ENCODE data around the gene ZNHIT2. TPM values are rescaled to one million over a fixed set of nuclear protein-coding genes. Genes with fewer than 3 reads are reported as not detected.

Gene ZNHIT2
- total RNA-seq, 4 donors from 2014 or later, result 4.6 to 9.6 (median 5.7) TPM; not detected in 1

DNA sequence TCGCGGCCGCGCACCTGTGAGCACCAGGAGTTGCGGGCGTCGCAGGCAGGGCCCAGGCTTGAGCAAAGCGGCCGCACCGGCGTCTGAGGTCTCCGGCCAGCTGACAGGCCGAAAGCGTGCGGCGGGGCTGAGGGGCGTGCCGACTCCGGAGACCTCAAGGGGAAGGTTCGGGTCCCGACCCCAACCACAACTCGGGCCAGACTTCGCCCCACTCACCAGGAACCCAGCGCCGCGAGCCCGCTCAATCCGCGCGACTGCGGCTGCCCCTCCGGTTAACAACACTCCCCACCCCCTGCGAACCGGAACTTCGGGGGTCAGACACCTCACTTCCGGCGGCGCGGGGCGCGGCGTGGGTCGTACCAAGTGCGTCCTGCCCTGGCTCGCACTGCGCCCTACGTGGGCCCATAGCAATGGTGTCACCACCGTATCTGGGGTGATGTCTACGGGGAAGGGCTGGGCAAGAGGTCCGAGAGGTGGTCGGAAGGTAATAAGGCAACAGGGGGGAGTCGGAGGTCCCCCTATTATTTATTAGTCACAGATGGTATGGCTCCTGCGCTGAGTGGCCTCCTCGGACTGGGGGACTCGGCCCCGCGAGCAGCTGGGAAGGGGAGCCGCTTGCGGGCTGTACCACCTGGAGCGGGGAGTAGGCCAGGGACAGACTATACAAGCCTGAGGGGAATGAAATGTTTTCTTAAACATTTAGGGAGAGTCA lies 16.9 kb upstream of the ZNHIT2 start, which contains the start of gene SYVN1:
SYVN1 (minus strand) TSS at position 280 of the 712 bp plus-strand sequence. CDS start 918 bp downstream, outside the sequence.
- no peaks in the 10 kb centered on the region for H3K36me3 ChIP-seq
- H3K9me3 ChIP-seq, result no peaks in the 10 kb centered on the region
- H3K4me1 ChIP-seq, result peaks cover 0 to 13% of the 10 kb centered on the region in 2 donors
- intact Hi-C loops (cut with DNase I; ENCODE audit: low total_unique reads), result no loop called here
- TF ChIP-seq, protein P1, sequence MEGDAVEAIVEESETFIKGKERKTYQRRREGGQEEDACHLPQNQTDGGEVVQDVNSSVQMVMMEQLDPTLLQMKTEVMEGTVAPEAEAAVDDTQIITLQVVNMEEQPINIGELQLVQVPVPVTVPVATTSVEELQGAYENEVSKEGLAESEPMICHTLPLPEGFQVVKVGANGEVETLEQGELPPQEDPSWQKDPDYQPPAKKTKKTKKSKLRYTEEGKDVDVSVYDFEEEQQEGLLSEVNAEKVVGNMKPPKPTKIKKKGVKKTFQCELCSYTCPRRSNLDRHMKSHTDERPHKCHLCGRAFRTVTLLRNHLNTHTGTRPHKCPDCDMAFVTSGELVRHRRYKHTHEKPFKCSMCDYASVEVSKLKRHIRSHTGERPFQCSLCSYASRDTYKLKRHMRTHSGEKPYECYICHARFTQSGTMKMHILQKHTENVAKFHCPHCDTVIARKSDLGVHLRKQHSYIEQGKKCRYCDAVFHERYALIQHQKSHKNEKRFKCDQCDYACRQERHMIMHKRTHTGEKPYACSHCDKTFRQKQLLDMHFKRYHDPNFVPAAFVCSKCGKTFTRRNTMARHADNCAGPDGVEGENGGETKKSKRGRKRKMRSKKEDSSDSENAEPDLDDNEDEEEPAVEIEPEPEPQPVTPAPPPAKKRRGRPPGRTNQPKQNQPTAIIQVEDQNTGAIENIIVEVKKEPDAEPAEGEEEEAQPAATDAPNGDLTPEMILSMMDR (IDR thresholded peaks at IDR 0.05), result peak in 2 of 4 experiments; percentile 18 to 32
- TF ChIP-seq POLR2A (IDR thresholded peaks at IDR 0.05), result peak; percentile 82 to 96
- DNase-seq, result peak; percentile 89 to 91
- H3K27ac ChIP-seq, result peak within 1 kb of the TSS; percentile 96 to 97
- no peaks in the 10 kb centered on the region for H3K27me3 ChIP-seq
- peak within 1 kb of the TSS; percentile 57 to 64 for H3K4me3 ChIP-seq

DNA sequence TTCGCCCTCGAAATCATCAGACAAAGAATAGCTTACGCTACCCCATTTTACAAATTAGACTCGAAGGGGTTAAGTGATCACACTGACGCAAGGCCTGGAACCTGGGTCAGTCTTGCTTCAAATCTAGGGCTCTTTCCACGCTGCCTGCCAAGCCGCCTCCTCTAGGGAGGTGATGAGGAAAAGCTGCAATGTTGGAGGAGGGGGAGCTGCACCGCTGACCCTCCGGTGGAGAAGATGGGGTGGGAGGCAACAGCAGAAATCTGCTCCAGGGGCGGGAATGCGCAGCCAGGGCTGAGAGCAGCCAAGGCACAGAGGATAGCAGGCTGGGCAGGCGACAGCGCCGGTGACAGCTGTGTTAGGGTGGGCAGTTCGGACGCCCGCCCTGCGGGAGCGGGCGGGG lies 16.2 kb upstream of the ZNHIT2 start:
- Histone ChIP-seq H3K4me1 (peaks cover 0 to 13% of the 10 kb centered on the region in 2 donors), H3K9me3 (no peaks in the 10 kb centered on the region), H3K27me3 (no peaks in the 10 kb centered on the region), H3K4me3 (peak overlapping the region; percentile 57 to 64), H3K36me3 (no peaks in the 10 kb centered on the region), H3K27ac (peak overlapping the region; percentile 96 to 97)
- DNase-seq, result peak; percentile 36 to 64
- TF ChIP-seq, protein P1 (IDR thresholded peaks at IDR 0.05), result no peak
- TF ChIP-seq POLR2A (IDR thresholded peaks at IDR 0.05), result no peak
- intact Hi-C loops (cut with DNase I; ENCODE audit: low total_unique reads), result no loop called here

DNA sequence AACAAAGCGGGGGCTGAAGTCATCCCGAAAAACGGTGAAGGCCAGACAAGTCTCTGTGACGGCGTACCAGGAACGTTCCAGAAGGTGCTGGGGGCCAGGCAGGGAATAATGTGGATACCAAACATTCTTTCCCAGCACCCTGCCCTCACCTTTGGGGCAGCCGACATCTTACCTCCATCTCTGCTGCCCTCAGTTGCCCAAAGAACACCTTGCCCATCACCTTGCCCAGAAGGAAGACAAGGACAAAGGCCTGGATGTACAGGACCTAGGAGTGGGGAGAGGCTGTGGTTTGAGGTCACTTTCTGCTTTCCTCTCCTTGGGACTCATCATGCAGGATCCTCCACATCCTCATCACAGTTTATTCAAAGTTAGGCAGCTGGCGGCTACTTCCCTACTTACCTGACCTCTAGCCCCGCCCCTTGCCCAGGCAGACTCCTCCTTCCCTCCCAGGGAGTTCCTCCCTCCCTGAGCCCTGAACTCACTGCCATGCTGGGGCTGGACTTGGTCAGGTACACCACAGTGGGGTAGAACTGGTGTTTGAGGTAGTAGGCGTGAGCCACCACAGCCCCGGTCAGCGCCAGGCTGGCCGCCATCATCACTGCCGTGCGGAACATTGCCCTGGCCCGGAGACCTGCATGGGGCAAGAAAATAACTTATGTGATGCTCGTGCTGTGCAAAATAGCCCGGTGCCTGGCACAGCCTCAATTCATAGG lies 15.6 kb upstream of the ZNHIT2 start:
- Histone ChIP-seq H3K9me3 (no peaks in the 10 kb centered on the region), H3K36me3 (no peaks in the 10 kb centered on the region), H3K4me1 (peaks cover 0 to 13% of the 10 kb centered on the region in 2 donors), H3K4me3 (peak overlapping the region; percentile 57 to 64), H3K27me3 (no peaks in the 10 kb centered on the region), H3K27ac (peak overlapping the region; percentile 96 to 97)
- TF ChIP-seq, protein P1 (IDR thresholded peaks at IDR 0.05), result no peak
- TF ChIP-seq POLR2A (IDR thresholded peaks at IDR 0.05), result no peak
- intact Hi-C loops (cut with DNase I; ENCODE audit: low total_unique reads), result no loop called here
- peak; percentile 28 to 32 for DNase-seq

DNA sequence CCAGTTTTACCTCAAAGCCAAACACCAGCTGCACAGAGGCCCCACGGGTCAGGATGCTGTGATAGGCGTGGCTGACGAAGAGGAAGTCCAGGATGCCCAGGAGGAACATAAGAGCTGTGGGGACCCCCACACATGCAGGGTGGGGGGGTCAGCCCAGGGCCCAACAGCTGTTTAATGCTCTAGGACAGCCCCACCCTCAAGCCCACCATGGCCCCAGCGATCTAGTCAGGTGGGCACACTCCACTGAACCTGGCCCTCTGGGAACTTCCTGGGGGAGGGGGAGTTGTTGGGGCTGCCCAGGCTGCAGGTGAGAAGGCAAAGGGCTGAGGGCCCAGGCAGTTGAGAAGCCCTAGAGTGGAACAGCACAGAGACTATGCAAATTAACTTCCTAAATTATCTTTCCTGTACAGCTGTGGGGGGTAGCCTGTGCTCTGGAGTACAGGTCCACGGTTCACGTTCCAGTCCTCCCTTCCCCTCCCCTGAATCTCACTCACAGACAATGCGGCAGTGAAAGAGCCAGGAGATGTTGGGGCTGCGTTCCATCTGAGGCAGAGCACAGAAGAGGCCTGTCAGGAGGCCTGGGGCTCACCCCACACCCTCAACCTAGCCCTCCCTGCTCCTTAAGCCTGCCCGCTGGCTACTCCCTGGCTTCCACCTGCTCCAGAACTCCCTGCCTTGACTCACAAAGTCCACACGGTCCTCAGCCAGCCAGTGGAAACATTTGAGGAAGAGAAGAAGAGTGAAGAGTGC lies 14.9 kb upstream of the ZNHIT2 start:
- intact Hi-C loops (cut with DNase I; ENCODE audit: low total_unique reads), result no loop called here
- H3K27ac ChIP-seq, result no peak overlapping the region

More for the DNA sequence above, 14.9 kb upstream of the ZNHIT2 start:
- Histone ChIP-seq H3K36me3 (no peaks in the 10 kb centered on the region), H3K27me3 (no peaks in the 10 kb centered on the region), H3K4me3 (no peak overlapping the region), H3K9me3 (no peaks in the 10 kb centered on the region), H3K4me1 (peaks cover 0 to 13% of the 10 kb centered on the region in 2 donors)
- DNase-seq, result peak in 1 of 2 donors; percentile 15
- TF ChIP-seq POLR2A (IDR thresholded peaks at IDR 0.05), result no peak
- TF ChIP-seq, protein P1 (IDR thresholded peaks at IDR 0.05), result no peak
